Measurements from ENCODE around the gene HMGN1. TPM values are rescaled to one million over a fixed set of nuclear protein-coding genes. Genes with fewer than 3 reads are reported as not detected.

HMGN1 gene
- total RNA-seq, 1 experiment from 2014 or later = 516 TPM

GRCh38 chr21:39321424-39321823 is 27.5 kb downstream of the HMGN1 start:
- Histone ChIP-seq H3K4me2 (ENCODE audit: insufficient read depth, insufficient read length, low read length) (no peak overlapping the region), H2BK12ac (ENCODE audit: insufficient read length, low read depth, low read length) (no peak overlapping the region), H4K8ac (replicated peaks; ENCODE audit: insufficient read length, low read depth, low read length) (no peak overlapping the region), H3T11ph (ENCODE audit: low read length) (no peak overlapping the region), H3K14ac (ENCODE audit: insufficient read depth, low read length) (no peak overlapping the region), H2BK15ac (ENCODE audit: low read depth, low read length) (no peak overlapping the region), H4K20me1 (ENCODE audit: control insufficient read depth, insufficient read depth, insufficient read length) (no peaks in the 10 kb centered on the region), H4K91ac (ENCODE audit: insufficient read length, low read depth, low read length) (no peak overlapping the region), H2AFZ (ENCODE audit: low read length) (no peak overlapping the region), H3K79me1 (ENCODE audit: insufficient read depth, low read depth, low read length, poor library complexity, severe bottlenecking) (no peaks in the 10 kb centered on the region), H3K23me2 (ENCODE audit: insufficient read length, low read depth, low read length, poor library complexity, severe bottlenecking) (no peaks in the 10 kb centered on the region), H3K4ac (ENCODE audit: low read depth, low read length) (no peak overlapping the region), H3K27ac (ENCODE audit: insufficient read length, low read depth, low read length) (no peak overlapping the region), H3K18ac (ENCODE audit: insufficient read length, low read depth, low read length) (no peak overlapping the region), H2BK5ac (ENCODE audit: insufficient read length, low read length) (no peak overlapping the region), H4K5ac (ENCODE audit: insufficient read length, low read depth, low read length) (no peak overlapping the region), H3K4me1 (ENCODE audit: insufficient read depth, low read length) (no peaks in the 10 kb centered on the region), H2BK120ac (ENCODE audit: low read depth, low read length, poor library complexity, severe bottlenecking) (no peak overlapping the region), H3K79me2 (ENCODE audit: insufficient read depth, low read length) (no peaks in the 10 kb centered on the region), H3K27me3 (ENCODE audit: insufficient read depth, low read length) (no peaks in the 10 kb centered on the region), H3K23ac (ENCODE audit: insufficient read length, low read depth, low read length) (no peak overlapping the region), H3K9me3 (ENCODE audit: control insufficient read depth, low read depth, low read length) (no peaks in the 10 kb centered on the region), H3K9ac (ENCODE audit: extremely low read depth, insufficient read length, low read length) (no peak overlapping the region), H2BK20ac (ENCODE audit: low read depth, low read length, poor library complexity, severe bottlenecking) (no peak overlapping the region), H3K56ac (ENCODE audit: insufficient read length, low read depth, low read length) (no peak overlapping the region), H2AK5ac (ENCODE audit: insufficient read length, low read length) (no peak overlapping the region)
- Mint-ChIP-seq H3K36me3 (ENCODE audit: insufficient read depth in 1 of 3, low read depth in 3 of 3) (no peaks in the 10 kb centered on the region), H3K27ac (no peak overlapping the region), H3K4me3 (no peak overlapping the region), H3K27me3 (ENCODE audit: low read depth) (peaks cover 2% of the 10 kb centered on the region; the same call in 1 of the 2 replicates), H3K4me1 (peaks cover 2% of the 10 kb centered on the region in 2 experiments; a peak in 3 of 4 replicates), H3K9me3 (peaks cover 2% of the 10 kb centered on the region in 2 experiments; a peak in 1 of 5 replicates)
- no peak for DNase-seq
- WGBS (ENCODE audit: extremely low coverage, insufficient read length, low lambda C conversion rate) = no CpG with 5 or more reads among the region's 6 CpGs
- no peak for TF ChIP-seq CTCF (conservative IDR thresholded peaks at IDR 0.05)

Data from H9 (cell line).